ENCODE results near the gene DRAP1. TPM values are rescaled to one million over a fixed set of nuclear protein-coding genes. Genes with fewer than 3 reads are reported as not detected.

DRAP1 gene
- total and polyA plus RNA-seq, 9 of the 15 experiments (the other 6 are each of a cell fraction or from before 2014, with no cell fraction given) = 9.6 to 200 (median 92.9) TPM

DNA sequence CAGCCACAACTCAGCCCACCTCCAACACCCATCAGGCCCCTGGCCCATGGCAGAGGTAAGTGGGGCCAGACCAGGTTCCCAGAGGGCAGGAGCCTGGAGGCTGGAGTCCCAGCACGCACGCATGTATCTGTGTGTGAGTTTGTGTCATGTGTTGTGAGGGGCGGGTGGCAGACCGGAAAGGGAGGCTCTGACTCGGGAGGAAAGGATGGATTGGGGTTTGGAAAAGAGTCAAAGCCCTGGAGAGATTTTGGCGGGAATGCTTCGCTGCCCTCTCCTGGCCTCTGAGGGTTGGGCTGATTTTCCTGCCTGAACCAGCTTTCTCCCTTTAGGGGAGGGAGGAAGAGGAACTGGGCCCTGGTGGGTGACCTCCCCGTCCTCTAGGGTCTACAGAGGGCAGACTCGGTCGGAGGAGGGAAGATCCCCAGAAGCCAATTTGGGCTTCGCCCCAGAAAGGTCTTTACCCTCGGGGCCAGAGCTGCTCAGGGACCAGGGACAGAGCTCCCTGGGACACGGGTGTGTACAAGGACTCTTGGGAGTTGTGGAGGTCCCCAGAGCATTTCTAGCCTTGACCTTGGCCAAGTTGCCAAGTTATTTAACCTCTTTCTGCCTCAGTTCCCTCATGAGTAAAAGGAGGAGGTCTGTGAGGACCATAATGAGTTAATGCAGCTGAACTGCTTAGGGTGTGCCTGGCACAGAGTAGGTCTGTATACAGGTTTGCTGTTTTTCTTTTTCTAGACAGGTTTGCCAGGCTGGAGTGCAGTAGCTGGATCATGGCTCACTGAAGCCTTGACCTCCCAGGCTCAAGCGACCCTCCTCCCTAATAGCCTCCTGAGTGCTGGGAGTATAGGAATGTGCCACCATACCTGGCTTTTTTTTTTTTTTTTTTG, 7.3 kb upstream of the DRAP1 start (continued):
- no peak for TF ChIP-seq ZBTB34 (CRISPR knock-in tag; IDR thresholded peaks at IDR 0.05)

DNA sequence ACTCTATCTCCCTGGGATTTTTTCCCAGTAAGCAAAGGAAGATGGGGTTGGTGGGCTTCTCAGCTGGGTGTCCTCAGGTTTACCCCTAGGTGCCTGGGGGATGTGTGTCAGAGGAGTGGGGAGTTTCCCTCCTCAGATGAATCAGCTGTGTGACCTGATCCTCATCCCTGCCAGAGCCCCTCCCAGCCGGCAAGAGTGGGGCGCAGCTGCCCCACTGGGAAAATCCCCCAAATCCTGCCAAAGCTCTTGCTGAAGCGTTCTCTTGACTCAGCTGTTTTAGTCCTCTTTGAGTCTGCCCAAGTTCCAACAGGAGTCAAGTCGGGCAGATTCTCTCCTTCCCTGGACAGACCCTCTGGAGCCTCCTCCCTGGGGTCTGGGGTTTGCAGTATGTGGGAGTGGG, 6.4 kb upstream of the DRAP1 start:
- Histone ChIP-seq H3K79me2 (ENCODE audit: control insufficient read depth, insufficient read depth, low read length) (peaks cover 11% of the 10 kb centered on the region), H3K9ac (ENCODE audit: insufficient read depth in 1 of 2, low read depth in 2 of 2, low read length in 2 of 2) (peak overlapping the region; percentile 18 to 60; a peak in 2 of 4 replicates), H4K20me1 (replicated peaks; ENCODE audit: control insufficient read depth, insufficient read depth, low read length) (no peaks in the 10 kb centered on the region), H3K4me1 (replicated peaks in 1 of 2; ENCODE audit: control insufficient read depth in 2 of 2, insufficient read depth in 2 of 2, low read length in 2 of 2) (peaks cover 40 to 51% of the 10 kb centered on the region in 2 experiments), H3K9me3 (replicated peaks; ENCODE audit: control insufficient read depth, insufficient read depth, low read depth, low read length) (no peaks in the 10 kb centered on the region), H3K4me3 (no peak overlapping the region), H3K36me3 (ENCODE audit: control insufficient read depth, insufficient read depth, low read length) (peaks cover 11% of the 10 kb centered on the region; the same call in 1 of the 3 replicates), H3K9me1 (ENCODE audit: control insufficient read depth, insufficient read depth, low read length) (no peaks in the 10 kb centered on the region), H3K4me2 (ENCODE audit: insufficient read depth, low read length) (no peak overlapping the region), H2AFZ (ENCODE audit: low read depth, low read length) (no peak overlapping the region), H3K27me3 (ENCODE audit: control insufficient read depth in 2 of 2, insufficient read depth in 2 of 2, low read length in 2 of 2) (no peaks in the 10 kb centered on the region), H3K27ac (ENCODE audit: extremely low read depth, low read depth, low read length) (peak overlapping the region; percentile 39; the same call in 2 of the 3 replicates)
- no peak for ATAC-seq
- 65% methylated on average over 4 of the region's 4 CpGs for WGBS (ENCODE audit: insufficient coverage, low coverage, missing lambda C conversion rate)
- DNase-seq (ENCODE audit: extremely low read depth in 1 of 4, low spot score in 3 of 4) = no peak
- BruUV-seq (replicated peaks) = no TSS peak
- TF ChIP-seq ZNF316 (IDR thresholded peaks at IDR 0.05) (no peak), PCBP1 (IDR thresholded peaks at IDR 0.05; ENCODE audit: low read depth, low read length, poor library complexity, severe bottlenecking) (no peak), CEBPG (CRISPR knock-in tag; IDR thresholded peaks at IDR 0.05) (no peak), CEBPG (tag; conservative IDR thresholded peaks at IDR 0.05 in 1 of 2, IDR thresholded peaks at IDR 0.05 in 1 of 2) (no peak), C11orf30 (IDR thresholded peaks at IDR 0.05; ENCODE audit: low read depth) (peak; percentile 18; the same call in 1 of the 2 replicates), E4F1 (CRISPR knock-in tag; IDR thresholded peaks at IDR 0.05; ENCODE audit: borderline replicate concordance) (no peak), CHCHD3 (CRISPR knock-in tag; IDR thresholded peaks at IDR 0.05) (no peak), ZBTB8A (IDR thresholded peaks at IDR 0.05; ENCODE audit: partially characterized antibody) (no peak)
- ChIA-PET POLR2A (interaction anchor here (0.6 to 6.0 kb wide), 4 partner anchors 10 to 53 kb away, joined by 3 to 73 read pairs (median 8); partner anchors contain the start of gene FOSL1), CTCF (ENCODE audit: low intra/inter-chr PET ratio) (no interaction called here)
- in situ Hi-C loops (cut with MboI) = no loop called here
- intact Hi-C loops (cut with micrococcal nuclease) = loop anchor here (2.0 kb wide), 1 partner anchor 24 kb away; the partner anchor contains the start of gene FIBP
- FAIRE-seq = no peak
